Glomerular visceral epithelial cell (primary cell): ENCODE data around the gene KCNT1.

Source experiments
- DNase-seq: peaks from one replicate; pipeline ENCODE4 v3.0.0-alpha.2; 2016; ENCODE audit errors: extremely low spot score

KCNT1 gene

DNA sequence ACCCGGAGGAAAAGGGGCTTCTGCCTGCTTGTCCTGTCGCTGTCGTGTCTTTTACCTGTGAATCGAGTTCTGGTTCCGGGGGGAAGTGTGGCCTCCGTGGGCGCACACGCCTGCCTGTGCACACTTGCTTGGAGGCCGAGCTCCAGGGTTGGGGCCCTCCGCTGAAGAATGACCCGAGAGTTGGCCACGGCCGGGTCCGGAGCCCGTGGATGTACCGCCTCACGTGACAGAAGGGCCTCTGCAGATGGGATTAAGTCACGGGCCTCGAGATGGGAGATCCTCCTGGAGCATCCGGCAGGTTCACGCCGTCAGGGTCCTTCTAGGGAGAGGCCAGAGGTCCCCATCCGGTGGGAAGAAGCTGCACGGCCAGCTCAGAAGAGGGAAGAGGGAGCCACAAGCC, 81.0 kb downstream of the KCNT1 start:
- DNase-seq, result no peak

- peak; percentile 15 for DNase-seq
Observed at GRCh38 chr9:135783540-135784245, 81.7 kb downstream of the KCNT1 start.

GRCh38 chr9:135785013-135785575, 83.1 kb downstream of the KCNT1 start:
- DNase-seq, result no peak

GRCh38 chr9:135786146-135786690, 84.2 kb downstream of the KCNT1 start:
- no peak for DNase-seq

DNA sequence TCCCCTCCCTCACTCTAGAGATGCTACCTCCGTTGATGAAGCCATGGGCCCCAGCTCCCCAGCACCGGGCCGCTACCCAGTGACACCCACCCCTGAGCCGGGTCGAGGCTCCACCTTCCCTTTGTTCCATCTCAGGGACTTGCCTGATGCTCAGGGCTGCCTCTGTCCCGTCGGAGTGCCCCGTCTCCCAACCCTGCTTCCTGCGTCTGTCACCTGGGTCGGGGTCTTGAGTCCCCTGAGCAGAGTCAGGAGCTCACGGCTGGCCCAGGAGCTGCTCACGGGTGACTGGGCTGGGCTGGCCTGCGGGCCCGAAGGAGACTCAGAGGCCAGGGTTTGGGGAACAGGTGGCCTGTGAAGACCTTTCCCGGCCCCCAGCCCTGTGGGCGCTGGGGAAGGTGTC, 85.3 kb downstream of the KCNT1 start:
- DNase-seq, result no peak

DNA sequence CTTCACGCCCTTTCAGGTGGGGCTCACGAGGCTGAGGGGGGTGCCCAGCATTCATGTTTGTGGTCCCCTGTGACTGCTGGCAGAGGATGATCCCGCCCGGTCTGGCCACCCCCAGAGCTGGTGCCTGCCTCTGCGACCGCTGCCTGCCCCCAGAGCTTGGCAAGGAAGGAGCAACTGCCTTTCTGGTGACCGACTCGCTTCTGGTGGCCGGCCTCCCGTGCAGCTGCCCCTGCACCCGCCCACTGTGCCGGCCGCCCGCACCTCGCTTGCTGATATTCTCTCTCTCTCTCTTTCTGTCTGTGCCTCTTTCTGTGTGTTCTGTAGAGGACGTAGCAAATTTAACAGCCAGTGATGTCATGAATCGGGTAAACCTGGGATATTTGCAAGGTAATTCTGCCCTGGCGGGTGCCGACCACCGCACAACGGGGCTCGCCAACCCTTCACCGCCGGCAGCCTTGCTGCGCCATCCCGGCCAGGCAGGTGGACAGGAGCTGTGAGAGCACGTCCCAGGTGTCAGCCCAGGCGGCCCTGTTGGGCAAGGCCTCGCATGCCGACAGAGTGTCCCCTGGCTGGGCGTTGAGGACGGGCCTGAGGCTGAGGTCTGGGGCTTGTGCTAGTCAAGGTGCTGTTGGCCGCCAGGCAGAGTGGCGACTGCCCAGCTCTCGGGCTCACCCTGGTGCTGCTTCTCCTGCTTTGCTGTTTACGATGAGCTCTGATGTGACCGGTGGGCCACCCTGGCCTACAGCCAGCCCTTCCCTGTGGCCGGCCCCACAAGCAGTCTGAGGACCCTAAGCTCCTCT, 86.0 kb downstream of the KCNT1 start:
- DNase-seq, result no peak

DNA sequence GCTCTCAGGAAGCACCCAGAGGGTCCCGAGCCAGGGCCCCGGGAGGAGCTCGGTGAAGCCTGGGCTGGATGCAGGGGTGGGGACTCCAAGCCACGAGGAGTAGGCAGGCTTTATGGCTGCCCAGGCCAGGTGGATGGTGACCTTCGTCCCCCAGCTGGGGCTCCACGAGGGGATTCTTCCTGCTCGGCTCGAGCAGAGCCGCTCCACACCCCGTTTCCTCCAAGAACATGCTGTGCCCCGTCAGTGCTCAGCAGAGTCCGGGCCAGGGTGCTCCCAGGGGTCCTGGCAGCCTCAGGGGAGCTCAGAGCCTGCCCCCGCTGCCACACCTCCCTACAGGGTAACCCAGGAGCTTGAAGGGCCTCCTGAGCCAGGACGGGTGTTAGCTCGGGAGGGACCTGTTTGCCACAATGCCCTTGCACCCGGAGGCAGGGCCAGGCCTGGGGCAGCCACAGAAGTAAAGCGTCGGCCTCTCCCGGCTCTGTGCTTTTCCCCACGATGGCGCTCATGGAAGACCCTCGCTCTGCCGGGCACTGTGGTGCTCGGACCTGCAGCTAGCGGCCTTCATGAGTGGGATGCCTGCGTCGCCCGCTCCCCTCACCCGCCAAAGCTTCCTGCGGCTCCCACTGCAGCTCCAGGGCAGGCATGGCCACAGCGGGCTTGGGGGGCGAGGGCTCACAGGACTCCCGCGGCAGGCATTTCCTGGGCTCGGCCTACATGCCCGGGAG, 86.8 kb downstream of the KCNT1 start:
- no peak for DNase-seq

GRCh38 chr9:135789838-135790291, 87.9 kb downstream of the KCNT1 start:
- DNase-seq, result no peak

DNA sequence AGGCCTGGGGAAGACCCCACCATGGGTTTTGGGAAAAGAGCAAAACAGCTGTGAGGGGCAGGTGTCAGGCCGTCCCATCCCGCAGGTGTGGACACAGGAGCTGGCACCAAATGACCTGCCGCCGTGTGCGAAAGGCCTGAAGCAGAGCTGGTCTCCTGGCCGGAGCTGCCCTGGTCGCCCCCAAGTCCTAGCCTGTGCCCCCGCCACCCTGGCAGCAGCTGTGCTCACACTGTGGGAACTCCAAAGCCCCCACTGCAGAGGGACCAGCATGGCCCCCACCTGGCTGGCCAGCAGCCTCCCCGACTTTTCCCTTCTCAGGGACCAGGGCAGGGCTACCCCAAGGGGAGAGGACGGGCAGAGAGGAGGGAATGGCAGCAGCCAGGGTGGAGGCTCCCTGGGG, 88.4 kb downstream of the KCNT1 start:
- no peak for DNase-seq

GRCh38 chr9:135790850-135791249, 88.9 kb downstream of the KCNT1 start:
- no peak for DNase-seq

- DNase-seq, result no peak
Observed at GRCh38 chr9:135791431-135792267, 89.7 kb downstream of the KCNT1 start.

- DNase-seq, result no peak
Observed at GRCh38 chr9:135792268-135793128, 90.5 kb downstream of the KCNT1 start.

- no peak for DNase-seq
Observed at GRCh38 chr9:135793221-135794056, 91.5 kb downstream of the KCNT1 start.

- DNase-seq, result no peak
Observed at GRCh38 chr9:135794057-135794335, 92.0 kb downstream of the KCNT1 start.

DNA sequence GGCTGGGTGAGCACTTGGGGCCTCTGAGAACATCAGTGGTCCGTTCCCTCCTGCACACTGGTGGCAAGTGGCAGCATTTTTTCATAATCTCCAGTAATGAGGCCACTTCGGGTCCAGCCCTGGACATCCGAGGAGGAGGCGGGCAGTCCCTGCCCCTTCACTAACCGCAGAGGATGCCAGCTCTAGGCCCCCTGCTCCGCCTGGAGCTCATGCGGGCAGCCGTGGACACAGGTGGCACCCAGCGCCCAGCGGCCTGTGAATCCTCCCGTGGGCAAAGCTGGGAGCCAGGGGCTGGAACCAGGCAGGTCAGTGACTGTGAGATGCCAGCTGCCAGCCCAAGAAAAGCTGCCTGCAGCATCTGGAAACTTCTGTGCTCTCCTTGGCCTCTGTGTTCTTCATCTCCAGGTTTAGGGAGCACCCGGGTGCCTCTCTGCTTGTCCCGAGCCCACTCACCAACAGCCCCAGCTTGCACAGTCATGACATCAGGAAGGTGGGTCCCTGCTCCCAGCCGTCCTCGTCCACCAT, 92.4 kb downstream of the KCNT1 start:
- no peak for DNase-seq

DNA sequence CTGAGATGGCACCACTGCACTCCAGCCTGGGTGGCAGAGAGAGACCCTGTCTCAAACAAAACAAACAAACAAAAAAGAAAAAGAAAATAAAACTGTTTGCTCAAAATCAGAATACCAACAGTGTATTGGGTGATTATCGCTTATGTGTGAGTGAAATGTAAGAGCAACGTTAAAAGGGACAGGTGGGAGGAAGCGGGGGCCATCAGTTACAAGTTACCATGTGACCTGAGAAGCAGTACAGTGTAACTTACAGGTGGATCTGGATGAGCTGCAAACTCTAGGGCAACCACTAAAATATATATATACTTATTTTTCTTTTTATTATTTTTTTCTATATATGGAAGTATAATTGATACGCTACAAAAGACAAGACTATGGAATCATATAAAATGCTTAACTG, 93.4 kb downstream of the KCNT1 start:
- DNase-seq, result no peak

- DNase-seq, result no peak
Observed at GRCh38 chr9:135796784-135797485, 95.0 kb downstream of the KCNT1 start.

GRCh38 chr9:135797507-135798262, 95.7 kb downstream of the KCNT1 start:
- peak; percentile 30 for DNase-seq
